Measurements from ENCODE around the gene USP36.

USP36 gene

GRCh38 chr17:78836420-78837021, 4.1 kb downstream of the USP36 start:
- no peak for DNase-seq

GRCh38 chr17:78834571-78834970, 6.0 kb downstream of the USP36 start:
- no peak for DNase-seq

- no peak for DNase-seq
These were observed 8.1 kb downstream of the USP36 start for GRCh38 chr17:78832541-78832810.

GRCh38 chr17:78831688-78832540, 8.7 kb downstream of the USP36 start:
- no peak for DNase-seq

GRCh38 chr17:78829477-78829876, 11.1 kb downstream of the USP36 start:
- DNase-seq: no peak

GRCh38 chr17:78828470-78829185, 12.0 kb downstream of the USP36 start:
- DNase-seq: no peak

GRCh38 chr17:78826836-78827509, 13.6 kb downstream of the USP36 start:
- DNase-seq: peak in 1 of 2 donors; percentile 41

GRCh38 chr17:78826421-78826820, 14.2 kb downstream of the USP36 start:
- DNase-seq: no peak

- DNase-seq: no peak
These were observed 14.9 kb downstream of the USP36 start for GRCh38 chr17:78825696-78826095.

- DNase-seq: no peak
These were observed 16.4 kb downstream of the USP36 start for GRCh38 chr17:78824240-78824639.

- DNase-seq: no peak
These were observed 17.1 kb downstream of the USP36 start for GRCh38 chr17:78823282-78824046.

GRCh38 chr17:78822552-78822951, 18.1 kb downstream of the USP36 start:
- no peak for DNase-seq

GRCh38 chr17:78821961-78822360, 18.7 kb downstream of the USP36 start:
- no peak for DNase-seq

- no peak for DNase-seq
These were observed 19.8 kb downstream of the USP36 start for GRCh38 chr17:78820841-78821240.

- DNase-seq: no peak
These were observed 20.5 kb downstream of the USP36 start for GRCh38 chr17:78819806-78820792.

GRCh38 chr17:78819402-78819801, 21.2 kb downstream of the USP36 start:
- no peak for DNase-seq

GRCh38 chr17:78818932-78819331, 21.7 kb downstream of the USP36 start:
- DNase-seq: peak; percentile 69 to 70

- DNase-seq: no peak
These were observed 22.3 kb downstream of the USP36 start for GRCh38 chr17:78818152-78818846.

- peak; percentile 78 to 85 for DNase-seq
These were observed 23.5 kb downstream of the USP36 start for GRCh38 chr17:78817123-78817522.

GRCh38 chr17:78815696-78816095, 24.9 kb downstream of the USP36 start:
- DNase-seq: no peak

GRCh38 chr17:78812855-78813254, 27.8 kb downstream of the USP36 start:
- DNase-seq: no peak
